GM12878 (cell line): ENCODE results near the gene SGTA. TPM values are rescaled to one million over a fixed set of nuclear protein-coding genes. Genes with fewer than 3 reads are reported as not detected.

Experiments used
- ATAC-seq: fragments of 200-7000 bp; cut with Tn5 transposase; 3 replicates; pipeline ENCODE4 v1.9.1; 2020; ENCODE audit warnings: mild to moderate bottlenecking, moderate library complexity
- BruUV-seq: library from RNA; stranded (reverse); fragments of 400-500 nt; replicated peaks from 2 replicates; lab custom pipeline; 2021; lab: Mats Ljungman, UMichigan
- CTCF ChIA-PET: fragments of 300-600 bp; sonication (Branson Sonifier 250); formaldehyde crosslinking; extraction: SDS; loops from one replicate; lab custom pipeline; 2021; ENCODE audit warnings: inconsistent platforms; lab: Yijun Ruan, JAX
- POLR2A ChIA-PET: fragments of 350-600 bp; formaldehyde crosslinking; extraction: SDS; loops from one replicate; lab custom pipeline; 2021; ENCODE audit warnings: inconsistent platforms; lab: Charles Lee
- RAD21 ChIA-PET: fragments of 300-600 bp; sonication (Branson Sonifier 250); formaldehyde crosslinking; loops from one replicate; lab custom pipeline; 2023; ENCODE audit warnings: antibody characterized with exemption; ENCODE audit not compliant: unreplicated experiment; lab: Charles Lee
- SMC1A ChIA-PET: fragments of 300-600 bp; sonication (Branson Sonifier 250); formaldehyde crosslinking; loops from one replicate; lab custom pipeline; 2023; ENCODE audit not compliant: unreplicated experiment, uncharacterized antibody; lab: Charles Lee
- DNase-seq: peaks from one replicate; pipeline ENCODE4 v3.0.0-alpha.2; 2011; ENCODE audit warnings: low read depth, low spot score
- FAIRE-seq: peaks from 3 replicates; lab custom pipeline; 2011; peaks lifted over from hg19 to GRCh38; lab: Jason Lieb, UNC
- H2AFZ ChIP-seq: 2 replicates; pipeline ENCODE4 v1.6.0; 2011; ENCODE audit warnings: low read depth, low read length, control low read depth; ENCODE audit not compliant: control insufficient read depth
- H3K27ac ChIP-seq: 2 replicates; pipeline ENCODE4 v1.5.1; 2011; ENCODE audit warnings: control low read depth; ENCODE audit not compliant: control insufficient read depth, insufficient read depth
- H3K27me3 ChIP-seq, 2 experiments: replicated peaks in 1 of 2; 2 replicates each; pipeline versions ENCODE4 v1.6.0 to v1.6.1; 2011; ENCODE audit warnings: low read length in 1 of 2; ENCODE audit not compliant: control insufficient read depth in 2 of 2, insufficient read depth in 2 of 2
- H3K36me3 ChIP-seq, 2 experiments: 2 replicates each; pipeline ENCODE4 v1.5.1; 2011; ENCODE audit warnings: low read length in 1 of 2; ENCODE audit not compliant: control insufficient read depth in 2 of 2, insufficient read depth in 2 of 2
- H3K4me1 ChIP-seq: 2 replicates; pipeline ENCODE4 v1.6.1; 2011; ENCODE audit warnings: mild to moderate bottlenecking, low read length, moderate library complexity, mixed read lengths; ENCODE audit not compliant: control insufficient read depth, insufficient read depth
- H3K4me2 ChIP-seq: 2 replicates; pipeline ENCODE4 v1.6.0; 2011; ENCODE audit warnings: control low read depth; ENCODE audit not compliant: control insufficient read depth, insufficient read depth
- H3K4me3 ChIP-seq: fragments of 200-600 bp; sonication (generic); 2 replicates; pipeline ENCODE4 v1.5.1; 2016
- H3K79me2 ChIP-seq: 2 replicates; pipeline ENCODE4 v1.6.0; 2011; ENCODE audit warnings: low read length; ENCODE audit not compliant: control insufficient read depth, insufficient read depth
- H3K9ac ChIP-seq: 2 replicates; pipeline ENCODE4 v1.8.0; 2011; ENCODE audit warnings: low read length, control low read depth, mixed read lengths; ENCODE audit not compliant: control insufficient read depth, insufficient read depth
- H3K9me3 ChIP-seq: replicated peaks from 3 replicates; pipeline ENCODE4 v1.5.1; 2011; ENCODE audit warnings: mild to moderate bottlenecking, low read length; ENCODE audit not compliant: control insufficient read depth, insufficient read depth
- H4K20me1 ChIP-seq: 2 replicates; pipeline ENCODE4 v1.6.0; 2011; ENCODE audit not compliant: control insufficient read depth, insufficient read depth
- CHD2 ChIP-seq: IDR thresholded peaks from 2 replicates; pipeline ENCODE4 v1.6.1; 2011; ENCODE audit warnings: low read depth, low read length, improper control_type of control experiment, borderline replicate concordance
- MEF2B ChIP-seq: fragments of 450-650 bp; IDR thresholded peaks from 2 replicates; pipeline ENCODE4 v1.6.1; 2018; ENCODE audit warnings: mild to moderate bottlenecking, moderate library complexity; ENCODE audit not compliant: partially characterized antibody, poor library complexity, severe bottlenecking
- SUPT20H ChIP-seq: IDR thresholded peaks from 2 replicates; pipeline ENCODE4 v1.6.1; 2011; ENCODE audit warnings: low read depth, mild to moderate bottlenecking, low read length, moderate library complexity, borderline replicate concordance; ENCODE audit not compliant: control insufficient read depth
- ZNF24 ChIP-seq: fragments of 450-650 bp; IDR thresholded peaks from 2 replicates; pipeline ENCODE4 v1.6.1; 2017; ENCODE audit warnings: antibody characterized with exemption, mild to moderate bottlenecking
- WGBS: methylation state at CpG from one replicate; pipeline ENCODE4 v1.1.6; 2016; ENCODE audit warnings: low lambda C conversion rate; ENCODE audit not compliant: insufficient replicate concordance, insufficient coverage; ENCODE audit errors: missing lambda C conversion rate; 5-methylcytosine and 5-hydroxymethylcytosine counted together
- in situ Hi-C: fragments of 300-500 bp; cut with MboI; formaldehyde crosslinking; loops from 9 replicates; pipeline ENCODE4 v1.14.3; 2018; ENCODE audit warnings: mixed read lengths
- intact Hi-C: fragments of 100-400 bp; cut with micrococcal nuclease; formaldehyde crosslinking; loops from one replicate; pipeline ENCODE4 v1.14.2; 2022; ENCODE audit not compliant: unreplicated experiment
- polyA plus RNA-seq, 11 experiments: library from polyadenylated mRNA; depleted of rRNA in 4 of 11; unstranded in 6 of 11; stranded (reverse) in 5 of 11; fragments of >200 nt; fragmentation: Nextera tagmentation in 4 of 11; fragmentation: Illumina TruSeq in 1 of 11; extraction: Ambion mirVana in 4 of 11; extraction: Trizol in 1 of 11; gene quantifications; 1 replicate in 1 of 11; 2 replicates in 10 of 11; pipeline versions ENCODE4 v1.2.1 to v1.2.3, GENCODE V29; 2011 to 2016; ENCODE audit warnings: inconsistent platforms in 2 of 11, missing spikeins in 2 of 11, low read depth in 1 of 11
- total RNA-seq, 4 experiments: library from RNA; depleted of rRNA in 3 of 4; stranded (reverse); fragments of >200 nt in 3 of 4; fragmentation: Illumina TruSeq in 1 of 4; extraction: Trizol in 1 of 4; gene quantifications; 2 replicates each; pipeline versions ENCODE4 v1.2.1 to v1.2.3, GENCODE V29; 2013 to 2021

The SGTA gene
- total and polyA plus RNA-seq, 10 of the 15 experiments (the other 5 are each of a cell fraction or from before 2014, with no cell fraction given): 2.0 to 102 (median 48.2) TPM

- no peaks in the 10 kb centered on the region for H3K36me3 ChIP-seq
- RAD21 ChIA-PET: interaction anchor here (2.1 kb wide), 1 partner anchor 31 kb away, joined by 6 read pairs; no protein-coding TSS in a partner anchor
- H4K20me1 ChIP-seq: no peaks in the 10 kb centered on the region
- no TSS peak for BruUV-seq
- SMC1A ChIA-PET: interaction anchor here (1.5 to 2.0 kb wide), 2 partner anchors 10 to 18 kb away, joined by 3 to 8 read pairs; no protein-coding TSS in a partner anchor
- FAIRE-seq (no peak), DNase-seq (no peak), ATAC-seq (no peak)
- H3K4me2 ChIP-seq: no peak overlapping the region
- H2AFZ ChIP-seq: no peak overlapping the region
- H3K79me2 ChIP-seq: no peaks in the 10 kb centered on the region
- no peaks in the 10 kb centered on the region for H3K27me3 ChIP-seq
- peaks cover 15% of the 10 kb centered on the region for H3K4me1 ChIP-seq
- in situ Hi-C loops: no loop called here
- peaks cover 7% of the 10 kb centered on the region; the same call in 2 of the 3 replicates for H3K9me3 ChIP-seq
- 64% methylated on average over 5 of the region's 5 CpGs for WGBS
- POLR2A ChIA-PET: interaction anchor here (1.9 kb wide), 1 partner anchor 12 kb away, joined by 14 read pairs; no protein-coding TSS in a partner anchor
- no peak overlapping the region for H3K9ac ChIP-seq
- CTCF ChIA-PET: interaction anchor here (1.2 to 1.3 kb wide), 2 partner anchors 12 to 63 kb away, joined by 3 read pairs; no protein-coding TSS in a partner anchor
- no peak overlapping the region for H3K27ac ChIP-seq
- H3K4me3 ChIP-seq: no peak overlapping the region
- intact Hi-C loops: no loop called here
- peak; percentile 89 for TF ChIP-seq ZNF24
- TF ChIP-seq CHD2: no peak
Measured at GRCh38 chr19:2711875-2712205, 71.2 kb downstream of the SGTA start.

GRCh38 chr19:2711172-2711874, 71.8 kb downstream of the SGTA start:
- in situ Hi-C loops: no loop called here
- H2AFZ ChIP-seq: peak overlapping the region; percentile 45
- TF ChIP-seq SUPT20H (no peak), MEF2B (peak; percentile 11)
- ATAC-seq (peak; percentile 63), FAIRE-seq (no peak), DNase-seq (no peak)
- H3K27me3 ChIP-seq: no peaks in the 10 kb centered on the region
- peak overlapping the region; percentile 44 for H3K27ac ChIP-seq
- BruUV-seq: no TSS peak
- no peak overlapping the region for H3K4me3 ChIP-seq
- peaks cover 7% of the 10 kb centered on the region; the same call in 2 of the 3 replicates for H3K9me3 ChIP-seq
- CTCF ChIA-PET: interaction anchor here (0.7 to 1.7 kb wide), 5 partner anchors 11 to 38 kb away, joined by 3 to 4 read pairs (median 3); no protein-coding TSS in a partner anchor
- H3K79me2 ChIP-seq: no peaks in the 10 kb centered on the region
- POLR2A ChIA-PET: interaction anchor here (1.9 kb wide), 1 partner anchor 12 kb away, joined by 14 read pairs; no protein-coding TSS in a partner anchor
- peaks cover 15% of the 10 kb centered on the region for H3K4me1 ChIP-seq
- SMC1A ChIA-PET: interaction anchor here (1.5 to 2.9 kb wide), 3 partner anchors 10 to 18 kb away, joined by 3 to 9 read pairs (median 8); no protein-coding TSS in a partner anchor
- 52% methylated on average over 16 of the region's 17 CpGs for WGBS
- RAD21 ChIA-PET: interaction anchor here (1.2 to 2.1 kb wide), 2 partner anchors 10 to 31 kb away, joined by 5 to 6 read pairs; no protein-coding TSS in a partner anchor
- H3K36me3 ChIP-seq: no peaks in the 10 kb centered on the region
- intact Hi-C loops: no loop called here
- no peaks in the 10 kb centered on the region for H4K20me1 ChIP-seq
- H3K9ac ChIP-seq: no peak overlapping the region
- H3K4me2 ChIP-seq: peak overlapping the region; percentile 74
